ENCODE data around the gene CDK4. TPM values are rescaled to one million over a fixed set of nuclear protein-coding genes. Genes with fewer than 3 reads are reported as not detected.

CDK4 gene
- total RNA-seq, 1 donor from 2014 or later = 145 TPM

DNA sequence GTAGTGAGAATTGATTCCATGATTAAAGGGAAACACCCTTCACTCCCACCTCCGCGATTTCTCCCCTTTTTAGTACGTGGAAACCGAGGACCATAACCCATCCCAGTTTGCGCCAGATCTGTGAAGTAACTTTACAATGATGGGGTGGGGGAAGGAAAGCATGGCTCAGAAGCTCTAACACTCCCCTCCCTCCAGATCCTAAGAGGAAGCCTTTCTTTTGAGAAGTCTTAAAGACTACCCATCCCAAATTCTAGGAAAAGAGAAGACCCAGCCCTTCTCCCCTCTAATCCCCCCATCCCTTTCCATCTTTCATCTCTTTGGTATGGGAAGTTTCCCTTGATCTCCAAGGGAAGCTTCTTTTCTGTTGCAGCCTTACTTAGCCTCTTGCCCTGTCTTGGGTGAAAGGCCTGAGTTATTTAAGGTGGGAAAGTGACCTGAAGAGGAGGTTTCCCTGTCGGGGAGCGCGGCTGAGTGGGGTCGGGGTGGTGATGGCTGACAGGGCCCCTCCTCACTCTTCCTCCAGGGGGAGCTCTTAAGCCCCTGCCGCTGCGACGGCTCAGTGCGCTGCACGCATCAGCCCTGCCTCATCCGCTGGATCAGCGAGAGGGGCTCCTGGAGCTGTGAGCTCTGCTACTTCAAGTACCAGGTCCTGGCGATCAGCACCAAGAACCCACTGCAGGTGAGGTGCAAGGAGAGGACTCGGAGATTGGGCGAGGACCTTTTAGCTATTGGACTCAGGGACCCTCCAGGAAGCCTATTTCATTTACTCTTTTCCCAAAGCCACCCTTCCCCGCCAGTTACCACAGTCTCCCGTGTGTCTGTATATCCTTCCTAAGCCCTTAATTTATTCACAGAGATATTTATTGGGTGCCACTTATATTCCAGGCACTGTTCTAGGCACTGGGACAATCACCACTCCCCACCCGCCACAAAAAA is 4.6 kb upstream of the CDK4 start:
- no peak for DNase-seq (ENCODE audit: low read depth)

DNA sequence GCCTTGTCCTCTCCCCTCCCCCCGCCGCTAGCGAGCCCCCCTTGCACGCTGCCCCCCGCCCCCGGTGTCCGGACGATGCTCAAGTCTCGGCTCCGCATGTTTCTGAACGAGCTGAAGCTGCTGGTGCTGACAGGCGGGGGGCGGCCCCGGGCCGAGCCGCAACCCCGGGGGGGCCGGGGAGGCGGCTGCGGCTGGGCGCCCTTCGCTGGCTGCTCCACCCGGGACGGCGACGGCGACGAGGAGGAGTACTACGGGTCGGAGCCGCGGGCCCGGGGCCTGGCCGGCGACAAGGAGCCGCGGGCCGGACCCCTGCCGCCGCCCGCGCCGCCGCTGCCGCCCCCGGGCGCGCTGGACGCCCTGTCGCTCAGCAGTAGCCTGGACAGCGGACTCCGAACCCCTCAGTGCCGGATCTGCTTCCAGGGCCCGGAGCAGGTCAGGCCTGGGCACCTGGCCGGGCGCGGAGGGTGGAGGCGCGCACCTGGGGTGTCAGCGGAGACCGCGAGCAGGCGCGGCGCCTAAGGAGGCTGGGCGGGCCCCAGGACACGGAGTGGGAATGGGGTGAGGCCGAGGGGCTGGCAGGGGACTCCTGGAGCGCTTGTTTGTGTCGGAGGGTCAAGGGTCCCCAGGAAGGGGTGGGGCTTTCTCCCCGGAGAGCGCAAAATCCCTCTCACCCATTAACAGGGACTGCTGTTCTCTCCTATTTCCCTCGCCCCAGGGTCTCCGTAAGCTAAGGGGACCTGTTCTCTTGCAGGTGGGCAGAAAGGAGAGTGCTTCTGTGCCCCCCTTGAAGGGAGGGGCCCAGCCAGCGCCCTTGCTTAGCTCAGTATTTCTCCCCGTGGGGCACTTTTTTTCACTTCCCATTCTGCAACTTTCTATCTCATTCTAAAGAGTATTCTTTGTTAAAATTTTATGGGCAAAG is 3.6 kb upstream of the CDK4 start:
- no peak for DNase-seq (ENCODE audit: low read depth)

- no peak for DNase-seq (ENCODE audit: low read depth)
Measured at GRCh38 chr12:57755194-57755453, 3.0 kb upstream of the CDK4 start.

GRCh38 chr12:57754411-57755193 is 2.5 kb upstream of the CDK4 start, which contains the start of gene MARCHF9:
TSS of gene MARCHF9 (plus strand) at chr12:57755103. CDS start at chr12:57755529, 426 bp downstream.
- DNase-seq (ENCODE audit: low read depth) = peak; percentile 62

GRCh38 chr12:57753756-57754337 is 1.7 kb upstream of the CDK4 start:
- no peak for DNase-seq (ENCODE audit: low read depth)

- no peak for DNase-seq (ENCODE audit: low read depth)
Measured at GRCh38 chr12:57752668-57753000, 524 bp upstream of the CDK4 start.

- no peak for DNase-seq (ENCODE audit: low read depth)
Measured at GRCh38 chr12:57751432-57751787, 700 bp downstream of the CDK4 start.

- DNase-seq (ENCODE audit: low read depth) = no peak
Measured at GRCh38 chr12:57750561-57751431, 1.3 kb downstream of the CDK4 start.

- DNase-seq (ENCODE audit: low read depth) = no peak
Measured at GRCh38 chr12:57749061-57749460, 3.0 kb downstream of the CDK4 start.

DNA sequence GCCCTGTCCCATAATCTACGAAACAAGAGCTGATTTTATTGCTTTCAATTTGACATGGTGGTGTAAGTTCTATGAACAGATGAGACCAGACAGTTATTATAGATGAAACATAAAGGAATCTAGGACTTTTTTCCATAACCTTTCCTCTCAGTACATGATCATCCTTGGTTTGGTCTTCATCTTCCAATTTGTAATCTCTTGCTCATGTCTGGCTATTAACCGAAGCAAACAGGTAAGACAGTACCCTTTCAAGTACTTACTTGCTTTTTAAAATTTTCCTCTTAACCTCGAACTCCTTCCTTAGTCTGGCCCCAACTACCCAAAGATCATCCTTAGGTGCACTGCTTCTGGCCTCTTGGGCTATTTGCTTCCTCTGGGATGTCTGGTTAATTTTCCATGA is 6.1 kb downstream of the CDK4 start:
- no peak for DNase-seq (ENCODE audit: low read depth)

GRCh38 chr12:57745485-57745881 is 6.6 kb downstream of the CDK4 start:
- DNase-seq (ENCODE audit: low read depth) = no peak

DNA sequence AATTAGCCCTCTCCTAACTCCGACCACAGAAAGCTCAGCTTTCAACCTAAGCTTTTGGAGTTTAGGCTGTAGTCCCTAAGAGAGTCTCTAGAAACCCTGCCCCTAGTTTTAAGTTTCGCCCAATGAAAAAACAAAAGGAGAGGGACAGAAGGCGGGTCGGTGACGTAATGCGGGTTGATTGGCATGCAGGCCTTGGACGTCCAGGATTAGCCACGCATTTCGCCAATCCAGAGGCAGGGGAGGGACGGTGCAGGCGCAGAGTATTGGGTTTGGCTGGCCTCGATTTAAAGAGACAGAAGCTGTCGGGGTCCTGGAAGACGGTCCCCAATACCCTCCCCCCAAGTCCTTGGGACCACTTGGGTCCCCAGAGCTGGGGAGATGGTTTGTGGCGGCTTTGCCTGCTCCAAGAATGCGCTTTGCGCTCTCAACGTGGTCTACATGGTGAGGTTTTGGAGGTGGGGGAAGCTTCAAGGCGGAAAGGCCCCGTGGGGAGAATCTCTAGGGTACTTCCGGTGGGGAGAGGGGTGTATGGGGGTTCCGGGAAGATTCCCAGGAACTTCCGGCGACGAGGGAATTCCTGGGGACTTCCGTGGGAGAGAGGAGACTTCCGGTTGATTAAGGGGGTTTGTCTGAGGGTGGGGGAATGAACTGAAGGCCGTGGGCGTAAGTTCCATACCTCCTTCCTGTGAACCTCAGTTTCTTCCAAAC is 7.2 kb downstream of the CDK4 start, which contains the start of gene TSPAN31:
TSS of gene TSPAN31 (plus strand) at position 263 of the 708 bp plus-strand sequence. CDS start at position 379, 116 bp downstream.
- peak; percentile 97 for DNase-seq (ENCODE audit: low read depth)

DNA sequence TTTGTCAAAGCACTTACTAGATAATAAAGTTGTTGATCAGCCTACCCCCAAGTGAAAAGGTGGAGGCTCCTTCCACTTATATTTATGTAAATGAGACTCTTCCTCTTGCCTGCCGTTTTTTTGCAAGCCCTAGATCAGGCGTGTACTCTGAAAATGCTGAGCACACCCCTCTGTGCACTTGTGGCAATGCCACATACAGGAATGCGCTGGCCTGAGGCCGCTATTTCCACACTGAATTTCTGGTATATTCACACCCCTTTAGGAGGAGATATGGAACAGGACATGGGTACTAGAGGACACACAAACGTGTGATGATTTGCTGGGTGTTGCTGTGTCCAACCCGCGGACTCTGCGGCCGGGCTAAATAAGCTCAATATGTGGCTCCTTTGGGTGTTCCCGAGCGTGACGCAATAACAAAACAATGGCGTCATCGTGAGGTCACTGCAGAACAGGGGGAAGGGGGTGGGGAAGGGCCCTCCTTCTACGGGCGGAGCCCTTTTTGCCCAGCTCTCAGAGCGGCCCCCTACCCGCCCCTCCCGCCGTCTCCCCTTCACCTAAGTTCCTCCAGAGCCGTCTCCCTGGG is 7.8 kb downstream of the CDK4 start:
- no peak for DNase-seq (ENCODE audit: low read depth)

GRCh38 chr12:57743769-57744168 is 8.3 kb downstream of the CDK4 start:
- no peak for DNase-seq (ENCODE audit: low read depth)

- no peak for DNase-seq (ENCODE audit: low read depth)
Measured at GRCh38 chr12:57741844-57742738, 10.0 kb downstream of the CDK4 start.

- DNase-seq (ENCODE audit: low read depth) = no peak
Measured at GRCh38 chr12:57741413-57741789, 10.7 kb downstream of the CDK4 start.

DNA sequence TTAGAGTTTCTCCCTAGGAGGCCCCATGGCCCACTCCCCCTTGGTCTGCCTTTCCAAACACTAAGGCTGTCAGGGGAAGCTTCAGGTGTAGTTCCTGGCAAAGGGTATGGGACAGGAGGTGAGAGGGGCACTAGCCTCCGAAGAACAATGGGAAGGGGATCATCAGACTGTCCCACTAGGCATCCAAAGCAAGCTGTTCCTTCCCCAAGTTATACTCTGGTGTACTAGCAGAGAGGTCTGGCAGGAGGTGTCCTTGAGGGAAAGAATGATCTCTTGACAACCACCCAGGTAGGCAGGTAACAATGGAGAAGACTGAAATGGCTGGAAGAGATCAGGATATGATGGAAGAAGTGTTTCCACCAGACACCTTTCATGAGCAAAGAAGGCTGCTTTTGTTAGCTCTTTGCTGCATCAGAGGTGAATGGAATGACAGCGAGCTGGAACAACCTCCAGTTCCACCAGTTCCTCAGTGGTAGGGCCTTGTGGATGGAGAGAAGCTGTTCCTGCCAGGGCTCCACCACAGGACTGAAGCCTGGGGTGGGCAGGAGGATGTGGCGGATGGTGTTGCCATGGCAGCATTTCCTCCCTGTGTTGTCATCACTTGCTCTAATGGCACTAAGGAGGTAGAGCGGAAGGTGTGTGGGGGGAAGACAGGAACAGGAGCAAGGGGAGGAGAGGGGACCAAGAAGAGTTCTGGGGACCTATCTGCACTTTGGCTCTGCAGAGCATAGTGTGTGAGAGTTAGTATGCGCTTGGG is 11.3 kb downstream of the CDK4 start:
- no peak for DNase-seq (ENCODE audit: low read depth)

Data from renal cortical epithelial cell (primary cell).